Hematopoietic multipotent progenitor cell treated with erythropoietin and hydrocortisone succinate and interleukin-3 and kit ligand, for 8 days (in vitro differentiated cells): Measurements from ENCODE around the gene ST7L.

Source experiments
- DNase-seq: peaks from one replicate; pipeline ENCODE4 v3.0.0-alpha.2; 2015

Gene ST7L

GRCh38 chr1:112478314-112478713 is 140.6 kb downstream of the ST7L start:
- DNase-seq, result no peak

GRCh38 chr1:112477550-112477949 is 141.4 kb downstream of the ST7L start:
- DNase-seq, result no peak
